Transverse colon (tissue), 4 donors: ENCODE data around the gene ARMC2. TPM values are rescaled to one million over a fixed set of nuclear protein-coding genes. Genes with fewer than 3 reads are reported as not detected.

ENCODE experiments used
- DNase-seq: peaks from one replicate; pipeline ENCODE4 v3.0.0-alpha.2; 2019
- H3K27ac ChIP-seq, 4 donors: fragments of 200-600 bp; sonication (generic); 2 replicates each; pipeline ENCODE4 v1.5.1; 2016 to 2018; ENCODE audit warnings: inconsistent platforms in 4 of 4
- H3K27me3 ChIP-seq: fragments of 200-600 bp; sonication (generic); 2 replicates; pipeline ENCODE4 v1.5.1; 2017; ENCODE audit warnings: inconsistent platforms
- H3K36me3 ChIP-seq, 4 donors: fragments of 200-600 bp; sonication (generic); 2 replicates each; pipeline ENCODE4 v1.5.1; 2017 to 2019; ENCODE audit warnings: inconsistent platforms in 4 of 4
- H3K4me1 ChIP-seq, 4 donors: fragments of 200-600 bp; sonication (generic); 2 replicates each; pipeline ENCODE4 v1.5.1; 2017 to 2020; ENCODE audit warnings: inconsistent platforms in 4 of 4
- H3K4me3 ChIP-seq, 4 donors: fragments of 200-600 bp; sonication (generic); 1 replicate in 1 of 4; 2 replicates in 3 of 4; pipeline versions ENCODE4 v1.5.1 to v1.6.1; 2017 to 2019; ENCODE audit warnings: inconsistent platforms in 4 of 4
- H3K9me3 ChIP-seq, 2 donors: fragments of 200-600 bp; sonication (generic); 2 replicates each; pipeline ENCODE4 v1.5.1; 2017 to 2019; ENCODE audit warnings: inconsistent platforms in 2 of 2
- EP300 ChIP-seq: sonication (generic); formaldehyde crosslinking; IDR thresholded peaks from one replicate; pipeline ENCODE4 v1.6.1; 2017; ENCODE audit warnings: antibody characterized with exemption, low read depth
- POLR2A ChIP-seq: fragments of 450-650 bp; IDR thresholded peaks from one replicate; pipeline ENCODE4 v1.6.1; 2016; ENCODE audit warnings: antibody characterized with exemption, mild to moderate bottlenecking, moderate library complexity
- POLR2AphosphoS5 ChIP-seq, 3 donors: sonication (generic); formaldehyde crosslinking; IDR thresholded peaks; one replicate each; pipeline ENCODE4 v1.6.1; 2016; ENCODE audit warnings: antibody characterized with exemption in 3 of 3
- WGBS, 2 donors: methylation state at CpG; one replicate each; pipeline ENCODE4 v1.1.5; 2018; ENCODE audit warnings: low coverage in 1 of 2; 5-methylcytosine and 5-hydroxymethylcytosine counted together
- in situ Hi-C, 4 donors: fragments of 200-750 bp; cut with MboI; loops; one replicate each; pipeline versions ENCODE4 v1.15.0 to v1.15.1; 2017; ENCODE audit warnings: low sequenced_read_pairs in 3 of 4, low pct_ligation_motif_present in 1 of 4, low pct_unique_long_range_greater_than_20kb in 1 of 4
- intact Hi-C: fragments of 100-400 bp; cut with DNase I; formaldehyde crosslinking; loops from one replicate; pipeline ENCODE4 v1.15.1; 2023; ENCODE audit warnings: low total_unique reads
- total RNA-seq, 4 donors: library from RNA; depleted of rRNA; stranded (reverse); fragments of >200 nt; gene quantifications; one replicate each; pipeline ENCODE4 v1.1.0, GENCODE V29; 2016
- TF ChIP-seq, protein P1 (sequence below), 5 experiments: fragments of 200-600 bp in 3 of 5; fragments of 450-650 bp in 2 of 5; sonication (generic) in 3 of 5; IDR thresholded peaks; 1 replicate in 2 of 5; 2 replicates in 3 of 5; pipeline ENCODE4 v1.5.1; 2016 to 2017; ENCODE audit warnings: antibody characterized with exemption in 5 of 5, inconsistent platforms in 3 of 5, mild to moderate bottlenecking in 2 of 5, moderate library complexity in 1 of 5

Gene ARMC2
- total RNA-seq, 4 donors from 2014 or later, result 2.0 to 7.5 (median 3.0) TPM

- H3K36me3 ChIP-seq, result no peaks in the 10 kb centered on the region
- no peaks in the 10 kb centered on the region for H3K9me3 ChIP-seq
- no peaks in the 10 kb centered on the region for H3K27me3 ChIP-seq
- H3K4me1 ChIP-seq, result no peaks in the 10 kb centered on the region
- no peak for DNase-seq
- in situ Hi-C loops, result no loop called here
- H3K27ac ChIP-seq, result no peak overlapping the region
- intact Hi-C loops, result no loop called here
- WGBS, 2 donors, result 56 to 62% methylated on average over 3 of the region's 3 CpGs
- TF ChIP-seq EP300 (no peak), POLR2AphosphoS5 (IDR thresholded peaks at IDR 0.05) (no peak), POLR2A (no peak)
- TF ChIP-seq, protein P1, sequence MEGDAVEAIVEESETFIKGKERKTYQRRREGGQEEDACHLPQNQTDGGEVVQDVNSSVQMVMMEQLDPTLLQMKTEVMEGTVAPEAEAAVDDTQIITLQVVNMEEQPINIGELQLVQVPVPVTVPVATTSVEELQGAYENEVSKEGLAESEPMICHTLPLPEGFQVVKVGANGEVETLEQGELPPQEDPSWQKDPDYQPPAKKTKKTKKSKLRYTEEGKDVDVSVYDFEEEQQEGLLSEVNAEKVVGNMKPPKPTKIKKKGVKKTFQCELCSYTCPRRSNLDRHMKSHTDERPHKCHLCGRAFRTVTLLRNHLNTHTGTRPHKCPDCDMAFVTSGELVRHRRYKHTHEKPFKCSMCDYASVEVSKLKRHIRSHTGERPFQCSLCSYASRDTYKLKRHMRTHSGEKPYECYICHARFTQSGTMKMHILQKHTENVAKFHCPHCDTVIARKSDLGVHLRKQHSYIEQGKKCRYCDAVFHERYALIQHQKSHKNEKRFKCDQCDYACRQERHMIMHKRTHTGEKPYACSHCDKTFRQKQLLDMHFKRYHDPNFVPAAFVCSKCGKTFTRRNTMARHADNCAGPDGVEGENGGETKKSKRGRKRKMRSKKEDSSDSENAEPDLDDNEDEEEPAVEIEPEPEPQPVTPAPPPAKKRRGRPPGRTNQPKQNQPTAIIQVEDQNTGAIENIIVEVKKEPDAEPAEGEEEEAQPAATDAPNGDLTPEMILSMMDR (IDR thresholded peaks at IDR 0.05), result no peak
- H3K4me3 ChIP-seq, result no peak overlapping the region
Observed at GRCh38 chr6:108820006-108820405, 28.2 kb upstream of the ARMC2 start.

DNA sequence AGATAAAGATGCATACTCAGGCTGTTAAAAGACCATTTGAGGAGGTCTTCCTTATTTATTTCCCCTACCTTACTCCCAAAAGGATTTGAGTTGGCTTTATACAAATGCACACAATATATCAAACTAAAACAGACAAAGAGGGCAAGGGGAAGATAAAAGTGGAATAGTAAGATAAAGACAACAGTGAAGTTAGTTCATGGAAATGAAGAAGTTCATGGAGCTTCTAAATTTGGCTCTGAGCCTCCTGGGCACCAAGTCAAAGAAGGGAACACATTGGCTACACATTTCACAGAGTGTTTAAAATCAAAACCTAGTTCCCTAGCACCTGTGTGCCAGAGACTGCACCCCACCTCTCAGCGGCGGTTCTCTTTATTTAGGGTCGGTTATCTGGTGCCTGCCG, 25.8 kb upstream of the ARMC2 start:
- 92% methylated on average over 4 of the region's 4 CpGs; no CpG with 5 or more reads in 1 of the 2 donors for WGBS, 2 donors
- in situ Hi-C loops, result no loop called here
- intact Hi-C loops, result no loop called here
- Histone ChIP-seq H3K4me3 (no peak overlapping the region), H3K36me3 (no peaks in the 10 kb centered on the region), H3K4me1 (no peaks in the 10 kb centered on the region), H3K27ac (no peak overlapping the region), H3K9me3 (peaks cover 5 to 8% of the 10 kb centered on the region in 2 donors), H3K27me3 (no peaks in the 10 kb centered on the region)
- TF ChIP-seq EP300 (no peak), POLR2A (no peak), POLR2AphosphoS5 (IDR thresholded peaks at IDR 0.05) (no peak)
- TF ChIP-seq, protein P1 (IDR thresholded peaks at IDR 0.05), result no peak
- DNase-seq, result no peak

GRCh38 chr6:108825326-108825725, 22.9 kb upstream of the ARMC2 start:
- TF ChIP-seq POLR2A (no peak), POLR2AphosphoS5 (IDR thresholded peaks at IDR 0.05) (no peak), EP300 (no peak)
- TF ChIP-seq, protein P1 (IDR thresholded peaks at IDR 0.05), result no peak
- H3K27me3 ChIP-seq, result no peaks in the 10 kb centered on the region
- H3K4me1 ChIP-seq, result no peaks in the 10 kb centered on the region
- no peak overlapping the region for H3K27ac ChIP-seq
- WGBS, 2 donors, result 73 to 91% methylated on average over 2 of the region's 2 CpGs
- in situ Hi-C loops (loop anchor here in 2 of 4 donors (25.0 kb wide), 2 partner anchors 237 to 288 kb away; no protein-coding TSS in a partner anchor), intact Hi-C loops (no loop called here)
- H3K36me3 ChIP-seq, result no peaks in the 10 kb centered on the region
- DNase-seq, result no peak
- no peak overlapping the region for H3K4me3 ChIP-seq
- peaks cover 5 to 8% of the 10 kb centered on the region in 2 donors for H3K9me3 ChIP-seq

GRCh38 chr6:108831104-108831503, 17.1 kb upstream of the ARMC2 start:
- H3K9me3 ChIP-seq, result no peaks in the 10 kb centered on the region
- 76 to 81% methylated on average over 5 of the region's 5 CpGs for WGBS, 2 donors
- no peaks in the 10 kb centered on the region for H3K4me1 ChIP-seq
- TF ChIP-seq, protein P1 (IDR thresholded peaks at IDR 0.05), result no peak
- no peak for TF ChIP-seq EP300
- no peak for TF ChIP-seq POLR2A
- TF ChIP-seq POLR2AphosphoS5 (IDR thresholded peaks at IDR 0.05), result no peak
- no peak overlapping the region for H3K4me3 ChIP-seq
- DNase-seq, result no peak
- H3K27me3 ChIP-seq, result no peaks in the 10 kb centered on the region
- in situ Hi-C loops (loop anchor here in 3 of 4 donors (10.0 to 25.0 kb wide), 4 partner anchors 231 to 296 kb away; no protein-coding TSS in a partner anchor), intact Hi-C loops (loop anchor here (5.0 kb wide), 1 partner anchor 49 kb away; no protein-coding TSS in a partner anchor)
- no peak overlapping the region for H3K27ac ChIP-seq
- no peaks in the 10 kb centered on the region for H3K36me3 ChIP-seq
